Measurements from ENCODE around the gene PCSK5.

GRCh38 chr9:75918909-75919308, 28.4 kb downstream of the PCSK5 start:
- TF ChIP-seq CTCF (conservative IDR thresholded peaks at IDR 0.05; ENCODE audit: low read length) (no peak), EZH2phosphoT487 (IDR thresholded peaks at IDR 0.05; ENCODE audit: borderline replicate concordance, low read depth, low read length) (no peak)

Measured in OCI-LY7 (cell line).